Central memory CD4-positive, alpha-beta T cell (primary cell): Measurements from ENCODE around the gene OPA3.
"Not testable (repeated sequence)": the region's sequence is repeated elsewhere in the genome, so short reads cannot be mapped to it uniquely, and the experiment has no call there.

Experiments
- DNase-seq: peaks from one replicate; pipeline ENCODE4 v3.0.0; 2022

OPA3 gene

DNA sequence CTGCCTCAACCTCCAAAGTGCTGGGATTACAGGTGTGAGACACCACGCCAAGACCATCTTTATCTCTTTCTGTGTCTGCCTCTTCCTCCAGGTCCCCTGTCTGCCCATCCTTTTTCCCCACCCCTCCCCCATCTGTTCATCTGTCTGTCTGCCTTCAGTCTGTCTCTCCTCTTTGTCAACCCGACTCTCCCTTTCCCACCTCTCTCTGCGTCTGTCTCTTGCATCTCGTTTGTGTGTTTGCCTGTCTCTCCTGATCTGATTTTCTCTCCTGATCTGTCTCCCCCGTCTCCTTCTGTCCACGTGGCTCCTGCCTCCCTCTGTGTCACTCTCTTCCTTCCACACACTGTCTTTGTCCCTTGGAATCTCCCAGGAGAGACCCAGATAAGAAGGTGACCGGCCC, 67.4 kb downstream of the OPA3 start:
- no peak for DNase-seq

DNA sequence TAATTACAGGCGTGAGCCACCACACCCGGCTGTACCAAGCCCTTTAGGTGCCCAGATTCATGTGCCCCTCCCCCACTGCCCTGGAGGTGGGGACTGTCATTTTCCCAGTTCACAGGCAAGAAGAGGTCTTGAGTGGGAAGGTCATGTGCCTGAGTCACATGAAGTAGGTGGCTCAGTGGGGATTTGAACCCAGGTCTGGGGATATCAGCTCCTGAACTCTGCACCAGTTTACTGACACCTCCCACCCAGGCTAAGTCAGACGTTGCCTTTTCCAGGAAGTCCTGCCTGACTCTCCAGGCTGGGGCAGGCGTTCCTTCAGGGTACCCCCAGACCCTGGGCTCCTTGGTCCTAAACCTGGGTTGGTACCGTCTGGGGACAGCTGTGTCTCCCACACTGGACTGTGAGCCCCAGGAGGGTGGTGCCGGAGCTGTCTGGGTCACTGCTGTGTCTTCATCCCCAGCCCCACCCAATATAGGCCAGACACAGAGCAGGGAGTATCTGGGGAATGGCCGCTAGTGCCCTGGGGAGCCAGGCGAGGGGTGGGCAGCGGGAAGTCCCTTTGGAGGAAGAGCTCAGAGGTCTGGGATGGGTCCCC, 68.7 kb downstream of the OPA3 start:
- DNase-seq = no peak

DNA sequence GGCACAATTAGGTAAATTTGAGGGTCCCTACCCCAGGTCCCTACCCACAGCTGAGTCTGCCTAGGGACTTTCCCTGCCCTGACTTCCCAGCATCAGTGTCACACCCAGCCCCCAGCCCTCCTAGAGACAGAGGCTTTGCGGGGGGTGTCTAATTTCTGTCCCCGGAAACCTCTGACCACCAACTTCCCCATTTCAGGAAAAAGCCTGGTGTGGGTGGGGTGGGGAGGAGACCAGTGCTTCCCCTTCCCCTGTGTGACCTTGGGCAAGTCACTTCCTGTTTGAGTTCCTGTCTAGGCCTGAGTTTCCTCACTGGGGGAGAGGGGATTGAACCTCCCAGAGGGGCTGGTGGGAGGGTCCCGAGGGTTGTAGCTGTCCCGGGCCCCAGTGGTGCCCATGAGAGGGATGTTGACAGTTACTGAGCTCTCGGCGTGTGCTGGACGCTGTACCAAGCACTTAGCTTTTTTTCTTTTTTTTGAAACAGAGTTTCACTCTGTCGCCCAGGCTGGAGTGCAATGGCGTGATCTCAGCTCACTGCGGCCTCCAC, 69.4 kb downstream of the OPA3 start:
- no peak for DNase-seq

DNA sequence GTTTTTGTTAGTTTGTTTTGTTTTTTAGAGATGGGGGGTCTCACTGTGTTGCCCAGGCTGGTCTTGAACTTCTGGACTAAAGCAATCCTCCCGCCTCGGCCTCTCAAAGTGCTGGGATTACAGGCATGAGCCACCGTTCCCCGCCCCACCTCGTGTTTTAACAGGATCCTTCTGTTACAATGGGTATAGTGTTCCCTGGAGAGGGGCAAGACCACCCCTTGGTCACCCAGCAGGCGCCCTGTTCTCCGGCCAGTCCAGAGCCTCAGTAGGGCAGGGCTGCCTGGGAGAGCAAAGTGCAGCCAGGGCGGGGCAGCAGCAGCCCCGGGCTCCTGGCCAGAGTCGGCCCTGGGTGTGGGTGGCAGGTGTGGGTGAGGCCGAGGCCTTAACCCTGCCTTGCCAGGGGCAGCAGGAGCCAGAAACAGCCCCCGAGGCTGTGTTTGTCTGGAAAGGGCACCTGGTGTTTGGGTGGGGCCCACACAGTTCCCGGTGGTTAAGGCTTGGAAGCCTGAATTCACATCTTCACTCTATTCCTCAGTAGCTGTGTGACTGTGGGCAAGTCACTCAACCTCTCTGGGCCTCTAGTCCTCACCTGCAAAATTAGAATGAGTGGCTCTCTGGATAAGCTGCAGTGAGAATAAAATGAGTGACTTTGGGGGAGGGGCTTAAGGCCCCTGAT, 70.1 kb downstream of the OPA3 start:
- DNase-seq = no peak

DNA sequence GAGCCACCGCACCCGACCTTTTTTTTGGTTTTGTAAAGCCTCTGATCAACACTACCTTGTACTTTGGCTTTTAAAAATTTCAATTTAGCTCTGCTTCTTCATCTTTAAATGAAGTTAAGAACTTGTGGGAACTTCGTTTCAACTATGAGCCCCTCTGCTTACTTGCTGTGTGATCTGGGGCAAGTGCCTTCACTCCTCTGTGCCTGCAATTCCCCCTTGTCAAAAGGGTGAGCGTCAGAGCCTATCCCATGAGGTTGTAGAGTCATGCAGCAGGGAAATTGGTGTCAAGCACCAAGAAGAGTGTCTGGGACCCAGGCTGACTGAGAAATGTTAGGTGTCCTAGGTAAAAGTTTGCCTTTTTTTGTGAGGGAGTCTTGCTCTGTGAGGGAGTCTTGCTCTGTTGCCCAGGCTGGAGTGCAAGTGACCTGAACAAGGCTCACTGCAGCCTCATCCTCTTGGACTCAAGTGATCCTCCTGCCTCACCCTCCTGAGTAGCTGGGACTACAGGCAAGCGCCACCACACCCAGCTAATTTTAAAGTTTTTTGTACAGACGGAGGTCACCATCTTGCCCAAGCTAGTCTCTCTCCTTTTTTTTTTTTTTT, 71.6 kb downstream of the OPA3 start:
- DNase-seq = no peak

DNA sequence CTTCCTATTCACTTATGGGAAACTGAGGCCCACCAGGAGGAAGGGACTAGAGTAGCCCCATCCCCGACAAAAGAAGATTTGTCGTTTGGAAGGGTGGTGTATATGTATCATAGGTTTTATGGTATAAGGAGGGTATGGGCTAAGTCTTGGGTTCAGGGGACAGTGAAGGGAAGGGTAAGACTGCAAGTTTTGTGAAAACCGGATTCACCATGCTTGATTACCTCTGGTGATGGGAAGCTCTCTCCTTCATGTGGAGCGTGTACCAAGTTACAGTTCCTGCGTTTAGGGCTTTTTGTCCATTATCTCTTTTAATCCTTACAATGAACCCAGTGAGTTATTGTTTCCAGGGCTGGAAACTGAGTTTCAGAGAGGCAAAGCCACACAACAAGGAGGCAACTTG, 73.5 kb downstream of the OPA3 start:
- no peak for DNase-seq

DNA sequence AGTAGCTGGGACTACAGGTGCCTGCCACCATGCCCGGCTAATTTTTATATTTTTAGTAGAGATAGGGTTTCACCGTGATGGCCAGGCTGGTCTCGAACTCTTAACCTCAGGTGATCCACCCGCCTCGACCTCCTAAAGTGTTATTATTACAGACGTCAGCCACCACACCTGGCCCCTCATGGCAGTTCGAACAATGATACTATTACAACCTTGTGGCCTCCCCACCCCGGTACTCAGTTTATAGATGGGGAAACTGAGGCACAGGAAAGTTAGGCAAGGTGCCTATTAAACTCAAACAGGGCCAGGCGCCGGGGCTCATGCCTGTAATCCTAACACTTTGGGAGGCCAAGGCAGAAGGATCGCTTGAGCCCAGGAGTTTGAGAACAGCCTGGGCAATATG, 74.2 kb downstream of the OPA3 start:
- DNase-seq = not testable (repeated sequence)

DNA sequence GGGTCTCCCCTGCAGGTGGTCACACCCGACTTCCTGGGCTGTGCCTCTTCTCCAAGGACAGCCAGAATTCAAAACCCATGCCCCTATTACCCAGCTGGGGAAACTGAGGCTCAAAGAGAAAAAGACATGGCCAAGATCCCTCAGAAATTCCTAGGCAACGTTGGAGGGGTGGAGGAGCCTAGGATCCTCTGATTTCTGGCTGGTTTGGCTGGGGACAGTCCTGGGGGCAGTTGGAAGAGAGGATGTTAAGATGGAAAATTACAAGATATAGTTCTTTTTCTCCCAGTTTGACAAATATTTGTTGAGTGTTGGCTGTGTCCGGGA, 74.9 kb downstream of the OPA3 start:
- DNase-seq = no peak

DNA sequence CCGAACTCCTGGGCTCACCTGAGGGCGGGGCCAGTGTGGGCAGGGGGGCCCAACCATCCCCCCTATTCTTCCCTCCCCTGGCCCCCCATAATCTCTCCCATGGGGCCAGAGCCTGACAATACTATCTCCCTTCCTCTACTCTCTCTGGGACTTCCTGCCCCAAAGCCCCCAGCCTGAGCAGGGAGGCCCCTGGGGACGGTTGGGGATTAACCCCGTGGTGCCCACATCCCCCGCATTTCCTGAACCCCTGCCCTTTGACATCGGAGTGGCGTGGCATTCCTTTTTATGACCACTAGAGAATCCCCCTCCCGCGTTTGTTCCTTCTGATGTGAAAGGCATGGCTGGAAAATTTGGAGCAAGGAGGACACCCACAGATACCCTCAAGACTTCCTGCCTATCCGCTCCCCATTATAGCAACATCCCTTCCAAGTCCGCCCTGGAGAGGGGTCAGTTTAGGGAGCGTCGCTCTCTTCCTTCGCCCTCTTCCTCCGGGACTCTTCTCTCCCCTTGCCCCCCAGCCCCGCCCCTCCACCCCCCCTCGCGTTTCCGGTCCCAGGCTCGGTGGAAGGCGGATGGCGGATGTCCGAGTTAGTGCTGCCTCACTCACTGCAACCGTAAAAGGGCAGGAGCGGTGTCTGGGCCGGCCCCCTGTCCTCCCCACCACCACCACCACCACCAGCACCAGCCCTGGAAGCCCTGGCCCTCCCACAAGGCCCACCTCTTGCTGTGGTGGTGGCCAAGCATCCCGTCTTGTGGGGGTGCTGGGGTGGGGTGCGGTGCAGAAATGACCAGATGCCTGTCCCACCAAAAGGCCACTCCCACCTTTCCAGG, 75.5 kb downstream of the OPA3 start:
- DNase-seq = no peak

DNA sequence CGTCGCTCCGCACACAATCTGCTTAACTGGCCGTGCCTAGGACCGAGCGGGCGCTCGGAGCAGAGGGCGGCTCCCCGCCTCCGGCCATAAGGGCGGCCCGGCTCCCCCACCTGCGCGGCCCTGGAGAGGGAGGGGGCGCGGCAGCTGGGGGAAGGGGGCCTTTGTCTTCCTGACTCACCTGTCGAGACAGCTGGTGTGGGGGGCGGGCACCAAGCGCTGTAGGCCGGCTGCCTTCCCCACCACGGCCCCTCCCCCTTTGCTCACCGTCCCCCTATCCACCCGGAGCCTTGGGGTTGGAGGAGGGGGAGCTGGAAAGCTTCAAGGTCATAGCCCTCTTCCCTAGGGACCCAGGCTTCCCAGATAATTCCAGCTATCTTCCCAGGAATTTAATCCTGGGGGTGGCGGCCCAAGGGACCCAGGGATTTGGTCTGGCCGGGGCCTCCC, 76.2 kb downstream of the OPA3 start:
- no peak for DNase-seq

DNA sequence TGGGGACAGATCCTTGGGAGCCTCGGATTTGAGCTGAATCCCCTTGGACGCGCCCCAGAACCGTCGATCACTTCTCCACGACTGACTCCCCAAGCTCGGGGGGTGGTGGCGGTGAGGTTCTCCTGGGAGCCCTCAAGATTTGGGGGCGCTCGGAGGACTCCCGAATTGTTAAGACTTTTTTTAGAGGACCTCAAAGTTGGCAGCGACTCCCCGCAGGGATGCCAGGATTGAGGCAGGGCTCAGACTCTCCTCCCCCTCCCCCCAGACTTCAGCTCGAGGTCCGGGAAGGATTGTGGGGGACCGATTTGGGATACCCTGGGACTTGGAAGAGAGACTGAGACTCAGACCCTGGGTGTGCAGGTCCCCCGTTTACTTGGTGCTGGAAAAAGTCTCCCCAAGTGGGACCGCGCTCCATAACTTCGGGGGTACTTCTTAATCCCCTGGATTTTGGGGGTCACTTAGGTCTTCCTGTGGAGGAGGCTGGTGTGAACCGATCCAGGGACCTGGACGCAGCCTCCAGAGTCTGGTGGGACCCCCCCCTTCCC, 76.7 kb downstream of the OPA3 start:
- no peak for DNase-seq

DNA sequence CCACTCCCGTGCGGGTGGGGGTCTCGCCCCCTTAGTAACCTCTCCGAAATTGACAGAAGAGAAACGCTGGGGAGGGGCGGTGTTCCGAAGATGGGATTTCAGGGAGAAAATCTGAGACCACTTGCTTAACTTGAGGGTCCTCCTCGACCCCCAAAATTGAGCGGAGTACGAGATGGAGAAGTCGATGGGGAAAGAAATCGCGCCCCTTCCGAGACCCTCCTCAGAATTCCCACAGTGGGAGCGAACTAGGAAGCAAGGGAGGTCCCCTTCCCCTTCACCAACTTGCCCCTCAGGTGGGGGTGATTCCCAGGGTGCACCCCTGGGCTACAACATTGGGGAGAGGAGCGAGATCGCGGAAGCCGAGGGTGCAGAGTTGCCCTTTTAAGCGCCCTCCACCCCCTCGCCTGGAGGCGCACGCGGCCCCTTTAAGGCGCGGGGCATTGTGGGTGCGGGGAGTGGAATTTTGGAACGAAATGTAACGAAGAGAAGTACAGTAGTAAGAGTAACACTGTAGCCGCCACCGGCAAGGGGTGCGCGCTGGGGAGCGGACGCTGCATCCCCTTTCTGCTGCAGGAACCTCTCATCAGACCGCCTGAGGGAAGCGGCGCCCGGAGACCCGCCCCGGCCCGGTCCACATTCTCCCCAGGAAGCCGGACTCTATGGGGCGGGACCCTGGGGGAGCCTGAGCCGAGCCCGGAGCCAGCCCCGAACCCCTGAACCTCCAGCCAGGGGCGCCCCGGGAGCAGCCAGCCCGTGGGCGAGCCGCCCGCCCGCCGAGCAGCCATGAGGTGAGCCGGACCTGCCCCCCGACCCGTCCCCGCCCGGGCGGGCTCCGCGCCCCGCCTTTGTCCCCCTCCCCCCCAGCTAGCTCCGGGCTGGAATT, 77.4 kb downstream of the OPA3 start, which contains the start of gene VASP:
Gene VASP (plus strand): TSS at position 491 of the 883 bp plus-strand sequence. CDS start 293 bp downstream, at position 784.
- peak; percentile 91 for DNase-seq

DNA sequence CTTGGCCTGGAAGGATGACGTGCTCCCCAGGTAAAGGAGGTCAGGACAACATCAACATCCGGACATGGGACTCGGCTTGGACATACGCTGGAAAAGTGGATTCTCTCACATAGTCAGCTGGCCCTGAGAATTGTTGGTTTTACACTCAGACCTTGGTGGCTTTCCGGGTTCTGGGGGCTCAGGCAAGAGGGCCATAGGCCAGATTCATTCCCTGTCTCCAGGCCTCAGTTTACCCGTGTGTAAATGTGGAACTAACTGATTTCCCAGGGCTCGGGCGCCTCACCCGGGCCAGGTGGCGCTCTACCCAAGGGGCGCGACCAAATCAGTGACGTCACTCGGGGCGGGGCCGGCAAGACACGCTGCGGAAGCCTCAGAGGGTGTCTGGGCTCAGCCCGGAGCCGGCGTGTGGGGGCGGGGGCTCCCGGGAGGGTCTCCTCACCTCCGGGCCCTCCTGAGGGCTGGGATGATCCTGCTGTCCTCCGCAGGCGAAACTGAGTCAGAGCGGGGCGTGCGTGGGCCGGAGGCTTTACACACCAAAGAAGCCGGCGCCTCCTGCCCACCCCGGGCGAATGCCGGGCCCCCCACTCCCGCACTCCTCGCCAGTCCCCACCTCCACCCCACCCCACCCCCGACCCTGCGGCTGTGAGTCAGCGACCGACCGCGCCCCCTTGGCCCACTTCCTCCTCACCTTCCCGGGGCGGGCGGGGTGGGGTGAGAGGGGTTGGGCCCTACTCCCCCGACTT, 78.2 kb downstream of the OPA3 start:
- peak; percentile 96 for DNase-seq

DNA sequence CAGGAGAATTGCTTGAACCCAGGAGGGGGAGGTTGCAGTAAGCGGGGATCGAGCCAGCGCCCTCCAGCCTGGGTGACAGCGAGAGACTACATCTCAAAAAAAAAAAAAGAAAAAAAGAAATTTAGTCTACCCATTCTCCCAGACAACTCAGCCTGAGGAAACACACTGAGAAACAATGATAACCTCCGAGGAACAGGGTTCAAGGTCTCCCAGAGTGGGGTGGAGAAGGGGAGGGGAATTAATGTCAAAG, 78.7 kb downstream of the OPA3 start:
- DNase-seq = no peak

DNA sequence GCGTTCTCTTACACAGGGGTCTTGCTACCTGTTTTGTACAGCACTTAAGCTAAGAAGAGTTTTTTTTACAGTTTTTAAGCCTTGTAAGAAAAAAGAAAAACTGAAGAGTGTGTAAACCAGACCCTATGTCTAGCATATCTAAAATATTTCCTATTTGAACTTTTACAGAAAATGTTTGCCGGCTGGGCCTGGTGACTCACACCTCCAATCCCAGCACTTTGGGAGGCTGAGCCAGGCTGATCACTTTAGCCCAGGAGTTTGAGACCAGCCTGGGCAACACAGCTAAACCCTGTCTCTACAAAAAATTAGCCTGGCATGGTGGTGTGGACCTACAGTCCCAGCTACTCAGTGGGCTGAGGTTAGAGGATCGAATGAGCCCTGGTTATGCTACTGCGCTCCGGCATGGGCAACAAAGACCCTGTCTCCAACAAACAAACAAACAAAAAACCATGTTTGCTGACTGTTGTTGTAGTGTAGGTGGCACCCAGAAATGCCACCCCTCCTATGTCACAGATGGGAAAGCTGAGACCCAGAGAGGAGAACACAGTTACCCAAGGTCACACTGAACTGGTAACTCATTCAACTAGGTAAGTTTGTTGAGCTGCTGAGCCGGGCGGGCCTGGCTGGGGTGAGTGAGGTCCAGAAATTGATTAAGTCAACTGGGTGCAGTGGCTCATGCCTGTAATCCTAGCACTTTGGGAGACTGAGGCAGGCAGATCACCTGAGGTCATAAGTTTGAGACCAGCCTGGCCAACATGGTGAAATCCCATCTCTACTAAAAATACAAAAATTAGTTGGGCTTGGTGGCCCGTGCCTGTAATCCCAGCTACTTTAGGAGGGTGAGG, 79.2 kb downstream of the OPA3 start:
- no peak for DNase-seq

DNA sequence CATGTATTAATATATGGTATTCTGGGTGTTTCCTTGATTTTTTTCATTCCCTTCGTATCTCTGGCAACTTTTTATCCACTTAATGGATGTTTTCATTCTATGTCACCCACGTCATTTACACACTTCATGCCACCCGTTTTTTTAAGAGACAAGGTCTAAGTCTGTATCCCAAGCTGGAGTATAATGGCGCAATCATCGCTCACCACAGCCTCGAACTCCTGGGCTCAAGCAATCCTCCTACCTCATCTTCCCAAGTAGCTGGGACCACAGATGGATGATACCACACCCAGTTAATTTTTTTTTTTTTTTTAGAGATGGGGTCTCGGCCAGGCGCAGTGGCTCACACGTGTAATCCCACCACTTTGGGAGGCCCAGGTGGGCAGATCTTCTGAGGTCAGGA, 80.7 kb downstream of the OPA3 start:
- DNase-seq = no peak

DNA sequence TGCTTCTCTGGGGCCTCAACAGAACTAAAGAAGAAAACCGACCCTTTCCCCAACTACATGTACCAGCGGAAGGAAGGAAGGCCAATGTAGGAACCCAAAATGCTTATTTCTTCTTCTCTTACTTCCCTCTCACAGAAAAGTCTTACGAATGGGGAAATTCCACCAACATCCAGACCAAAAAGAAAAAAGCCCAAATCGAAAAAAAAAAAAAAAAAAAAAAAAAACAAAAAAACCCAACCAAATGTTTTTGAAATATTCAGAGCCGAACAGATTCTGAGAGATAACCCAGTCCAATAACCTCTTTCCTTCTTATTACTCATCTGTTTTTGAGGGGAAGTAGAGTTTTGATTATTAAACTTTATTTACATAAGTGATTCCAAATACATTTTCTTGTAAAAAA, 82.5 kb downstream of the OPA3 start:
- DNase-seq = no peak

DNA sequence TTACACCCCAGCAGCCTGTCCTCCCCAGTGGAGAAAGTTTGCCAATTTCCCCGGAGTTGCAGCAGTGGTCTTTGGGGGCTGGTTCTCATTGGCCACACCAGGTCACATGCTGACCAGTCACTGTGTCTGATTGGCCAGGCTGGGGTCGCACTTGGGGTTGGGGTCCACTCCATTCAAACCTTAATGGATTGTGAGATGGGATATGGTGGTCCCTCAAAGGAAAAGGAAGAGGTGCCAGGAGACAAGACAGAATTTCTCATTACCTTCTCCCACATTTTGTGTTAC, 82.9 kb downstream of the OPA3 start:
- no peak for DNase-seq

DNA sequence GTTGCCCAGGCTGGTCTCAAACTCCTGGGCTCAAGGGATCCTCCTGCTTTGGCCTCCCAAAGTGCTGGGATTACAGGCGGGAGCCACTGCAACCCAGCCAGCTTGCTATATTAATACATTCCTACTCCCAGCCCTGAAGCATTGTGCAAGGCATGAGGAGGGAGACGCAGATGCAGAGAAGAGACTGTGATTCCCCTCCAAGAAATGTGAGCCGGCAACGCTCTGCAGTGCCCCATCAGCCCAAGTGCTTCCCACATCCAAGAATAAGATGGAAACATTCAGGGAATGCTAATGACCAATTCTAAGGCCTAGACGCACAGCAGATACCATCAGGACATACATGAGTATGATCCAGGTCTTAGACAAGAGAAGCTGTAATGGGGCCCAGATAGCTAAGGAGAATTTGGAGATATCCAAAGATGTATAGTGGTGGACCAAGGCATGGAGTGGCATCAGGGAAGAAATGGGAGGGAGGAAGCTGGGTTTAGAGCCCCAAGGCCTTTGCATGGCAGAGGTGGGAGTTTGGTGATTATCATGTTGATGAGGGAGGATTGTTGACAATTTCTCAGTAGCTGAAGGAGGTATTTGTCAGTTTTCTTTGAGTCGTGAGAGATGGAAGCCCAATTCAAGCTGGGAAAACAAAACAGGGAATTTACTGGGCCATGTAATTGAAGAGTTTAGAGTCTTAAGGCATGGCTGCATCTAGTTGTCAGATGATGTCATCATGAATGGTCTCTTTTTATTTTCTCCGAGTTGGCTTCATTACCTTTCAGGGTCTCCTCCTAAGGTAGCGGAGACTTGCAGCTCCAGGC, 83.5 kb downstream of the OPA3 start:
- DNase-seq = no peak
